ENCODE measurements around the gene NCDN. TPM values are rescaled to one million over a fixed set of nuclear protein-coding genes. Genes with fewer than 3 reads are reported as not detected.

Gene NCDN
- total RNA-seq, 2 donors from 2014 or later, result 37.6 to 49.4 TPM

DNA sequence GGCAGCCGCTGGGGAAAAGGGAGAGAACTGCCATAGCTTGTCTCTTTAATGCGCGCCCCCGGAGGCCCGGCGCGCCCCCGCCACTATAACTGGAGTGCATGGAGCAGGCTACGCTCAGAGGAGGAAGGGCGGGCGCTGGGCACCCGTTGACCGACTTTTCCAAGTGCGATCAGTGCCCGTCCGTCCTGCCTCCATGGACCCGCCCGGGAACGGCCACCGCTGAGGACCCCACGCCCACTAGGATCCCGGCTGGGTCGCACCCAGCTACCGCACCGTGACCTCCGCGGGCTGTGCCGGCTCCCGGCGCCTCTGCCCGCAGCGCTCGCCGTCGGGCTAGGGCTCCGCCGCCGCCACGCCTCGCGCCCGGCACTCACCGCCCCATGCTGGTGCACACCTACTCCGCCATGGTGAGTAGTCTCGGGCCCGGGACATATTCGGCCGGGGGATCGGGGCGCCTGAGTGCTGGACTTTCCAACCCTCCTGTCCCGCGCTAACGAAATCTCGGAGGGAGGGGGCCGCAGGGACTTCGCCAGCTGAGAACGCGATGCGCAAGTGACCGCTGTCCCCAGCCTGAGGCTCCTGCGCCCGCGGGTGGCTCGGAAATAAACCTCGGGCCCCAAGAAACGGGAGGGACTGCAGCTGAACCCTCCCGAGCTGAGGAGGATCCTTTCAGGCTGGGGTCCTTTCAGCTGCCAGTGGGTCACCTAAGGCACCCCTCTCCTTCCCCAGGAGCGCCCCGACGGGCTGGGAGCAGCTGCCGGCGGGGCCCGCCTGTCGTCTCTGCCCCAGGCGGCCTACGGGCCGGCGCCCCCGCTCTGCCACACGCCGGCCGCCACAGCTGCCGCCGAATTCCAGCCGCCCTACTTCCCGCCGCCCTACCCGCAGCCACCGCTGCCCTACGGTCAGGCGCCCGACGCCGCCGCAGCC, 15.9 kb downstream of the NCDN start, which contains the start of gene TFAP2E:
TSS of gene TFAP2E (plus strand) at position 117 of the 927 bp plus-strand sequence. CDS start at position 381, 264 bp downstream.
- H3K27me3 ChIP-seq (replicated peaks; ENCODE audit: insufficient read depth), result no peaks in the 10 kb centered on the region
- WGBS, result 38% methylated on average over 56 of the region's 95 CpGs
- peaks cover 7% of the 10 kb centered on the region for H3K4me1 ChIP-seq (replicated peaks)
- peak; percentile 60 for DNase-seq (ENCODE audit: low spot score)
- H3K4me3 ChIP-seq, result peak within 1 kb of the TSS; percentile 36 to 43
- H3K27ac ChIP-seq, result no peak within 1 kb of the TSS
- no peaks in the 10 kb centered on the region for H3K9me3 ChIP-seq
- intact Hi-C loops (cut with DNase I), result no loop called here
- TF ChIP-seq, protein P1, sequence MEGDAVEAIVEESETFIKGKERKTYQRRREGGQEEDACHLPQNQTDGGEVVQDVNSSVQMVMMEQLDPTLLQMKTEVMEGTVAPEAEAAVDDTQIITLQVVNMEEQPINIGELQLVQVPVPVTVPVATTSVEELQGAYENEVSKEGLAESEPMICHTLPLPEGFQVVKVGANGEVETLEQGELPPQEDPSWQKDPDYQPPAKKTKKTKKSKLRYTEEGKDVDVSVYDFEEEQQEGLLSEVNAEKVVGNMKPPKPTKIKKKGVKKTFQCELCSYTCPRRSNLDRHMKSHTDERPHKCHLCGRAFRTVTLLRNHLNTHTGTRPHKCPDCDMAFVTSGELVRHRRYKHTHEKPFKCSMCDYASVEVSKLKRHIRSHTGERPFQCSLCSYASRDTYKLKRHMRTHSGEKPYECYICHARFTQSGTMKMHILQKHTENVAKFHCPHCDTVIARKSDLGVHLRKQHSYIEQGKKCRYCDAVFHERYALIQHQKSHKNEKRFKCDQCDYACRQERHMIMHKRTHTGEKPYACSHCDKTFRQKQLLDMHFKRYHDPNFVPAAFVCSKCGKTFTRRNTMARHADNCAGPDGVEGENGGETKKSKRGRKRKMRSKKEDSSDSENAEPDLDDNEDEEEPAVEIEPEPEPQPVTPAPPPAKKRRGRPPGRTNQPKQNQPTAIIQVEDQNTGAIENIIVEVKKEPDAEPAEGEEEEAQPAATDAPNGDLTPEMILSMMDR (IDR thresholded peaks at IDR 0.05), result no peak
- peak; percentile 45 for TF ChIP-seq POLR2A (IDR thresholded peaks at IDR 0.05)
- peak; percentile 63 for TF ChIP-seq POLR2AphosphoS5 (IDR thresholded peaks at IDR 0.05)
- no peaks in the 10 kb centered on the region for H3K36me3 ChIP-seq

DNA sequence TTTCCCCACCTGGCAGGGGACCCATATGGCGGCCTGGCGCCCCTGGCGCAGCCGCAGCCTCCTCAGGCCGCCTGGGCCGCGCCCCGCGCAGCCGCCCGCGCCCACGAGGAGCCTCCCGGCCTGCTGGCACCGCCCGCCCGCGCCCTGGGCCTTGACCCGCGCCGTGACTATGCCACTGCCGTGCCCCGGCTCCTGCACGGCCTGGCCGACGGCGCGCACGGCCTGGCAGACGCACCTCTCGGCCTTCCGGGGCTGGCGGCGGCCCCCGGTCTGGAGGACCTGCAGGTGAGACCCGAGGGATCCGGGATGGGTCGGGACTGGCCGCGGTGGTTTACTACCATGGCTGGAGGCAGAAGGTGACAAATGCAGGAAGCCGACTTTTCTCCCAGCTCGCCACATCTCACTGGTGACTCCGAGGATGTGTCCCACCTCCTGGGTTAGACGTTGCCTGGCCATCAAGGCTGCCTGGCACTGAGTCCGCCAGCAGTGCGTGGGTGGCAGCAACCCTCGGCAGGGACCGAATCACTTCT, 16.6 kb downstream of the NCDN start:
- no peak for DNase-seq (ENCODE audit: low spot score)
- WGBS, result 72% methylated on average over 48 of the region's 48 CpGs
- H3K27me3 ChIP-seq (replicated peaks; ENCODE audit: insufficient read depth), result no peaks in the 10 kb centered on the region
- H3K36me3 ChIP-seq, result no peaks in the 10 kb centered on the region
- no peak overlapping the region for H3K27ac ChIP-seq
- intact Hi-C loops (cut with DNase I), result no loop called here
- no peak overlapping the region for H3K4me3 ChIP-seq
- no peaks in the 10 kb centered on the region for H3K9me3 ChIP-seq
- peaks cover 7% of the 10 kb centered on the region for H3K4me1 ChIP-seq (replicated peaks)
- TF ChIP-seq POLR2A (IDR thresholded peaks at IDR 0.05) (no peak), POLR2AphosphoS5 (IDR thresholded peaks at IDR 0.05) (no peak)
- TF ChIP-seq, protein P1 (IDR thresholded peaks at IDR 0.05), result no peak

DNA sequence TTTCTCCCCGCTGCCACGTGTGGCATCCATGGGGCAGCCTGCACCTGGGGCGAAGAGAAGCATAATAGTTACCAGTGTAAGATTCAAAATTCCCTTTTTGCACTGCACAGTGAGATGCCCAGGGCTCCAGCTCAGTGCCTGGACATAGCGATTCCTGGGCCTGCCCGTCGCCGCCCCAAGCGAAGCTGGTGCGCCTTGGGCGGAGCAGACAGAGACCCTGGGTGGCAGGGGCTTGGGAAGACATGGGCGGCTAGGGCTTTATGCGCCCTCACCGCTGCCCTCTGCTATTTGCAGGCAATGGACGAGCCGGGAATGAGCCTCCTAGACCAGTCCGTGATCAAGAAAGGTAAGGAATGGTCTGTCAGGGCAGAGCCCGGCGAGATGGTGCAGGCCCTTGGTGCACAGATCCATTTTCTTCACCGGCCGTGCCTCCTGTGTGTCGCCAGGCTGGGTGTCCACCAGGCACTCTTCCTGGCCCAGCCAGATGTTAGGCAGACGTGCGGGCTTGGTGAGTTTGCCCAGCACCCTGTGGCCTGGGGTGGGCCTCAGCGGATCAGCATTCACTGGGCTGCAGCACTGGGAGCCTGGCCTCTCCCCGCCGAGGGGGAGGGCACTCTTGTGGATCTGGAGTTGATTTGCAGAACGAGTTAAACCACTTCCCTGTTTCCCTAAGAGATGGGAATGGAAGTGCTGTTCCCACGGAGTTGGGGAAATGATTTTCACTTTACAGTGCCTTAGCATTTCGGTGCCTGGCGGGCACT, 17.2 kb downstream of the NCDN start:
- H3K4me3 ChIP-seq, result no peak overlapping the region
- peak overlapping the region in 1 of 2 donors; percentile 40 for H3K27ac ChIP-seq
- intact Hi-C loops (cut with DNase I), result no loop called here
- no peaks in the 10 kb centered on the region for H3K36me3 ChIP-seq
- no peaks in the 10 kb centered on the region for H3K9me3 ChIP-seq
- TF ChIP-seq POLR2A (IDR thresholded peaks at IDR 0.05) (no peak), POLR2AphosphoS5 (IDR thresholded peaks at IDR 0.05) (peak; percentile 34)
- TF ChIP-seq, protein P1 (IDR thresholded peaks at IDR 0.05), result no peak
- DNase-seq (ENCODE audit: low spot score), result peak; percentile 36
- peaks cover 7% of the 10 kb centered on the region for H3K4me1 ChIP-seq (replicated peaks)
- H3K27me3 ChIP-seq (replicated peaks; ENCODE audit: insufficient read depth), result no peaks in the 10 kb centered on the region
- 80% methylated on average over 29 of the region's 30 CpGs for WGBS

DNA sequence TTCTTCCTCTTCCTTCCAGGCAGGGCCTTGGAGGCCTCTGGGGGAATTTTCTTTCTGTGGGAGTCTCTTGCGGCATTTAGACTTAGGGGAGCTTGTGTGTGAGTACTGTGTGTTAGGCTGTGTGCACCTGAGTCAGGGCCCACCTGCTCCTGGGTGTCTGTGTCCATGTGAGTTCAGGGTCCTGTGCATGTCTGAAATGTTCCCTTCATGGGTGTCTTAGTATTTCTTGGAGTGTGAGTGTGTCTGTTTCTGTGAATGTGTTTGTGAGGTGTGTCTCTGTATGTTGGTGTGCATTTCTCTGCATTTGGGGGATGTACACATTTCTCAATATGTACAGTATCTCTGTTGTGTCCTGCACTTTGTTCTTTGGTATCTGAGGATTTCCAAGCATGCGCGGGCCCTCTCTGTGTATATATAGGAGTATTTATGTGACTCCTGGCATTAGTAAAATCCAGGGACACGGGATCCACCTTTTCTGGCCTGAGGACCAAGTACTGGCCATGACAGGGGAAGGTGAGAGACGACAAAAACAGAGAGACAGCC, 17.9 kb downstream of the NCDN start:
- Histone ChIP-seq H3K4me1 (replicated peaks) (peaks cover 7% of the 10 kb centered on the region), H3K27ac (peak overlapping the region in 1 of 2 donors; percentile 40), H3K4me3 (no peak overlapping the region), H3K27me3 (replicated peaks; ENCODE audit: insufficient read depth) (no peaks in the 10 kb centered on the region), H3K36me3 (no peaks in the 10 kb centered on the region), H3K9me3 (no peaks in the 10 kb centered on the region)
- no peak for DNase-seq (ENCODE audit: low spot score)
- TF ChIP-seq POLR2A (IDR thresholded peaks at IDR 0.05), result no peak
- TF ChIP-seq, protein P1 (IDR thresholded peaks at IDR 0.05), result no peak
- no peak for TF ChIP-seq POLR2AphosphoS5 (IDR thresholded peaks at IDR 0.05)
- WGBS, result 91% methylated on average over 5 of the region's 5 CpGs
- intact Hi-C loops (cut with DNase I), result no loop called here
